Measurements from ENCODE around the gene HCN3.

Gene HCN3

GRCh38 chr1:155267373-155267772 is 9.9 kb upstream of the HCN3 start:
- Mint-ChIP-seq H3K4me3 (no peak overlapping the region), H3K4me1 (peaks cover 28% of the 10 kb centered on the region), H3K27me3 (no peaks in the 10 kb centered on the region), H3K27ac (no peak overlapping the region), H3K9me3 (no peaks in the 10 kb centered on the region)
- no peak for DNase-seq
- ATAC-seq, result no peak

GRCh38 chr1:155268630-155269029 is 8.6 kb upstream of the HCN3 start:
- Mint-ChIP-seq H3K27me3 (no peaks in the 10 kb centered on the region), H3K4me3 (no peak overlapping the region), H3K4me1 (peaks cover 26% of the 10 kb centered on the region), H3K27ac (no peak overlapping the region), H3K9me3 (no peaks in the 10 kb centered on the region)
- ATAC-seq (no peak), DNase-seq (no peak)

DNA sequence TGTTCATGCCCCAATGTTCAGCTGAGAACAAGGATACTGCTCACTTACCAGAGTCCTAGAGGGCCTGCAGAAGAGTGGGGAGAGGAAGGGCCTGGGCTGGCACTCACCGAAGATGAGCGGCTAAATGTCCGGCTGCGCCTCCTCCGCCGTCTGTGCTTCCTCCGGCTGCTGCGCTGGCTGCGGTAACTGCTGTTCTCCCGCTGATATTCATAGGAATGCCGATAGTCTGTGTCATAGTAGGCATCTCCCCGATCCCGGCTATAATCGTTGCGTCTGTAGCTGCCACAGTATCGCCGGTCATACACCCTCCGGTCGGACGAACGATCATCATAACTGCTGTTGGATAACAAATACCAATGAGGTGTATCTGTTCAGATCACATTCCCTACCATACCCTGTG is 7.9 kb upstream of the HCN3 start:
- H3K9me3 Mint-ChIP-seq, result no peaks in the 10 kb centered on the region
- H3K27ac Mint-ChIP-seq, result no peak overlapping the region
- no peak for ATAC-seq
- no peaks in the 10 kb centered on the region for H3K27me3 Mint-ChIP-seq
- no peak for DNase-seq
- no peak overlapping the region for H3K4me3 Mint-ChIP-seq
- peaks cover 30% of the 10 kb centered on the region for H3K4me1 Mint-ChIP-seq

- Mint-ChIP-seq H3K4me3 (peak overlapping the region; percentile 86 to 92), H3K27ac (peak overlapping the region; percentile 81 to 90), H3K9me3 (no peaks in the 10 kb centered on the region), H3K4me1 (peaks cover 49% of the 10 kb centered on the region), H3K27me3 (no peaks in the 10 kb centered on the region)
- DNase-seq (no peak), ATAC-seq (peak; percentile 56)
Measured at GRCh38 chr1:155272466-155273342, 4.6 kb upstream of the HCN3 start.

GRCh38 chr1:155273343-155274245 is 3.7 kb upstream of the HCN3 start, which contains the start of gene CLK2:
Gene CLK2, minus strand, starts transcription at chr1:155273504. Its CDS starts 2,527 bp downstream, at chr1:155270977.
- DNase-seq (peak; percentile 94 to 96), ATAC-seq (peak; percentile 94)
- no peaks in the 10 kb centered on the region for H3K9me3 Mint-ChIP-seq
- no peaks in the 10 kb centered on the region for H3K27me3 Mint-ChIP-seq
- H3K4me3 Mint-ChIP-seq, result peak within 1 kb of the TSS; percentile 86 to 92
- peaks cover 56% of the 10 kb centered on the region for H3K4me1 Mint-ChIP-seq
- H3K27ac Mint-ChIP-seq, result peak within 1 kb of the TSS; percentile 90

GRCh38 chr1:155277902-155278688 is 832 bp downstream of the HCN3 start:
- peak overlapping the region; percentile 81 to 88 for H3K4me3 Mint-ChIP-seq
- H3K27me3 Mint-ChIP-seq, result no peaks in the 10 kb centered on the region
- peaks cover 36% of the 10 kb centered on the region for H3K4me1 Mint-ChIP-seq
- ATAC-seq (peak; percentile 42), DNase-seq (peak; percentile 63 to 64)
- no peak overlapping the region for H3K27ac Mint-ChIP-seq
- no peaks in the 10 kb centered on the region for H3K9me3 Mint-ChIP-seq

DNA sequence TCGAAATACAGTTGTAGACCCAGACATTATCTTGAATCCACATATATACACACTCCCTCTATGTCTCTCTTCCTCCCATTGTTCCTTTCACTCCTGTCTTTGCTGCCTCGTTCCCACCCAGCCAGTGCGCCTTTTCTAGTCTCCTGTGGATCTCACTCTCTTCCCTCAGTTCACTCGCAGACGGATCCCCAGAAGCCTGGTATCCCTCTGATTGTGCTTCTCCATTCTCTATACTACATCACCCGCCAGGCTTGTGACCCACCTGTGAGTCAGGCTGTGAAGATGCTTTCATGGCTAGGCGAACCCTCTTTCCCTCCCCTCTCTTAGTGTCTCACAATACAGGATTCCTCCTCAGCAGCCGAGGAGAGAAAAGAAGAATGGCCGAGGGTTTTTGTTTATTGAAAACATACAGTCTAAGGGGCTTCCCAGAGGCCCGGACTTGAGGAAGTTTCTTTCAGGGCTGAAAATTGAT is 1.5 kb downstream of the HCN3 start:
- no peak for DNase-seq
- H3K9me3 Mint-ChIP-seq, result no peaks in the 10 kb centered on the region
- ATAC-seq, result no peak
- H3K4me1 Mint-ChIP-seq, result peaks cover 32% of the 10 kb centered on the region
- no peak overlapping the region for H3K27ac Mint-ChIP-seq
- H3K27me3 Mint-ChIP-seq, result no peaks in the 10 kb centered on the region
- H3K4me3 Mint-ChIP-seq, result peak overlapping the region in 1 of 2 donors; percentile 7

DNA sequence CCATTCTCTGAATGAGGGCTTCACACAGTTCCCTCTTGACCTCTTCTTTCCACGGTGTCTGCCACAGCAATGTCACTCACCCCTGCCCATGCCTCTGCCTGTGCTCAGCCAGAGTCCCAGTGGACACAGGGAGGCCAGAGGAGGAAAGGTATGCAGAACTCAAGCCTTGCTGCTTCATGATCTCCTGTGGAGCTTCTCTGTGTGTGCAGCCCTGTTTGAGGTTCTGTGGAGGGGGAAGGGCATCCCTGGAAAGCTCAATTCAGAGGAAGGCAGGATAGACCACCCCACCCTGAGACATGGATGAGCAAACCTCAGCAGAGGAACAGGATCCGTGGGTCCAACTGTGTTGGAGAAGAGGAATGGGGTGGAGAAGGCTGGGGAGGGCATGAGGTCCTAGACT is 2.0 kb downstream of the HCN3 start:
- Mint-ChIP-seq H3K27ac (no peak overlapping the region), H3K9me3 (no peaks in the 10 kb centered on the region), H3K27me3 (no peaks in the 10 kb centered on the region), H3K4me3 (no peak overlapping the region), H3K4me1 (peaks cover 29% of the 10 kb centered on the region)
- DNase-seq (no peak), ATAC-seq (no peak)

GRCh38 chr1:155282488-155283091 is 5.3 kb downstream of the HCN3 start:
- Mint-ChIP-seq H3K4me3 (no peak overlapping the region), H3K27me3 (no peaks in the 10 kb centered on the region), H3K4me1 (peaks cover 10% of the 10 kb centered on the region), H3K27ac (no peak overlapping the region), H3K9me3 (no peaks in the 10 kb centered on the region)
- ATAC-seq (no peak), DNase-seq (no peak)

GRCh38 chr1:155284476-155284875 is 7.2 kb downstream of the HCN3 start:
- no peak overlapping the region for H3K4me3 Mint-ChIP-seq
- DNase-seq (no peak), ATAC-seq (no peak)
- H3K27me3 Mint-ChIP-seq, result no peaks in the 10 kb centered on the region
- H3K9me3 Mint-ChIP-seq, result no peaks in the 10 kb centered on the region
- H3K27ac Mint-ChIP-seq, result no peak overlapping the region
- no peaks in the 10 kb centered on the region for H3K4me1 Mint-ChIP-seq

GRCh38 chr1:155285063-155285462 is 7.8 kb downstream of the HCN3 start:
- Mint-ChIP-seq H3K4me3 (no peak overlapping the region), H3K27me3 (peaks cover 3% of the 10 kb centered on the region), H3K27ac (no peak overlapping the region), H3K4me1 (no peaks in the 10 kb centered on the region), H3K9me3 (no peaks in the 10 kb centered on the region)
- ATAC-seq (no peak), DNase-seq (no peak)

- Mint-ChIP-seq H3K27me3 (peaks cover 8% of the 10 kb centered on the region), H3K27ac (no peak overlapping the region), H3K4me1 (no peaks in the 10 kb centered on the region), H3K9me3 (no peaks in the 10 kb centered on the region), H3K4me3 (no peak overlapping the region)
- ATAC-seq (no peak), DNase-seq (no peak)
Measured at GRCh38 chr1:155285631-155286044, 8.4 kb downstream of the HCN3 start.

GRCh38 chr1:155286544-155286943 is 9.3 kb downstream of the HCN3 start:
- no peak for ATAC-seq
- H3K4me1 Mint-ChIP-seq, result no peaks in the 10 kb centered on the region
- no peaks in the 10 kb centered on the region for H3K9me3 Mint-ChIP-seq

GRCh38 chr1:155287987-155288543 is 10.8 kb downstream of the HCN3 start:
- peak; percentile 33 for ATAC-seq
- H3K9me3 Mint-ChIP-seq, result no peaks in the 10 kb centered on the region

More at GRCh38 chr1:155286544-155286943, 9.3 kb downstream of the HCN3 start:
- H3K4me3 Mint-ChIP-seq, result no peak overlapping the region
- H3K27ac Mint-ChIP-seq, result no peak overlapping the region
- DNase-seq, result no peak
- peaks cover 11% of the 10 kb centered on the region for H3K27me3 Mint-ChIP-seq

More at GRCh38 chr1:155287987-155288543, 10.8 kb downstream of the HCN3 start:
- H3K4me3 Mint-ChIP-seq, result no peak overlapping the region
- H3K27me3 Mint-ChIP-seq, result peaks cover 20% of the 10 kb centered on the region
- no peak overlapping the region for H3K27ac Mint-ChIP-seq
- no peaks in the 10 kb centered on the region for H3K4me1 Mint-ChIP-seq
- no peak for DNase-seq
